GM06990 (cell line): ENCODE measurements around the gene SETD6.
A peak's percentile ranks its signal among the peaks of the same experiment; 100 is the strongest.

Source experiments
- DNase-seq: peaks from one replicate; pipeline ENCODE4 v3.0.0-alpha.2; 2011; ENCODE audit not compliant: insufficient read length; ENCODE audit errors: extremely low read depth
- H3K27me3 ChIP-seq: replicated peaks from 2 replicates; pipeline ENCODE4 v1.6.0; 2011; ENCODE audit warnings: low read length; ENCODE audit not compliant: control insufficient read depth, insufficient read depth
- H3K36me3 ChIP-seq: 2 replicates; pipeline ENCODE4 v1.5.1; 2011; ENCODE audit warnings: low read length; ENCODE audit not compliant: control insufficient read depth, insufficient read depth
- H3K4me3 ChIP-seq: replicated peaks from 2 replicates; pipeline ENCODE4 v1.5.1; 2011; ENCODE audit warnings: low read depth, mild to moderate bottlenecking, control low read depth, low read length
- TF ChIP-seq, protein P1 (sequence below): IDR thresholded peaks from 2 replicates; pipeline ENCODE4 v1.5.1; 2011; ENCODE audit warnings: low read length, control low read depth, mild to moderate bottlenecking, inconsistent platforms; ENCODE audit not compliant: insufficient read depth, poor library complexity, severe bottlenecking

SETD6 gene

GRCh38 chr16:58481226-58481869 lies 34.0 kb upstream of the SETD6 start:
- Histone ChIP-seq H3K4me3 (no peak overlapping the region), H3K36me3 (no peaks in the 10 kb centered on the region), H3K27me3 (no peaks in the 10 kb centered on the region)
- DNase-seq: no peak
- TF ChIP-seq, protein P1, sequence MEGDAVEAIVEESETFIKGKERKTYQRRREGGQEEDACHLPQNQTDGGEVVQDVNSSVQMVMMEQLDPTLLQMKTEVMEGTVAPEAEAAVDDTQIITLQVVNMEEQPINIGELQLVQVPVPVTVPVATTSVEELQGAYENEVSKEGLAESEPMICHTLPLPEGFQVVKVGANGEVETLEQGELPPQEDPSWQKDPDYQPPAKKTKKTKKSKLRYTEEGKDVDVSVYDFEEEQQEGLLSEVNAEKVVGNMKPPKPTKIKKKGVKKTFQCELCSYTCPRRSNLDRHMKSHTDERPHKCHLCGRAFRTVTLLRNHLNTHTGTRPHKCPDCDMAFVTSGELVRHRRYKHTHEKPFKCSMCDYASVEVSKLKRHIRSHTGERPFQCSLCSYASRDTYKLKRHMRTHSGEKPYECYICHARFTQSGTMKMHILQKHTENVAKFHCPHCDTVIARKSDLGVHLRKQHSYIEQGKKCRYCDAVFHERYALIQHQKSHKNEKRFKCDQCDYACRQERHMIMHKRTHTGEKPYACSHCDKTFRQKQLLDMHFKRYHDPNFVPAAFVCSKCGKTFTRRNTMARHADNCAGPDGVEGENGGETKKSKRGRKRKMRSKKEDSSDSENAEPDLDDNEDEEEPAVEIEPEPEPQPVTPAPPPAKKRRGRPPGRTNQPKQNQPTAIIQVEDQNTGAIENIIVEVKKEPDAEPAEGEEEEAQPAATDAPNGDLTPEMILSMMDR: no peak

DNA sequence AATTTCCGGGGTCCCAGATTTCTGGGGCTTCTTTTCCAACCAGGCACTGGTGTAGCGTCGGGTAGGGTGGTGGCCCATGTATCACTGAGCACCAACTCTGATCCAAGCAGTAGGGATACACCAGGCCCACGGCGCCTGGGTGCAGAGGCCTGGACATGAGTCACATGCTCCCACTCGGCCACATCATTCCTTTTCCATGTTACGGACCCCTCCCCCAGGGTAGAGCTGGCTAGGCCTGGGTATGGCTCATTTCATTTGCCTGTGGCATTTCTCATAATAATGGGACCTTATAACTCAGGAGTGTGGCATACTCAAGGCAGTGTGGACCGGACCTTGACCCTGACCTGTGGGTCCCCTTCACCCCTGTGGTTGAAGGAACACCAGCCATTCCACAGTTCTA lies 33.4 kb upstream of the SETD6 start:
- DNase-seq: no peak
- TF ChIP-seq, protein P1: no peak
- H3K36me3 ChIP-seq: no peaks in the 10 kb centered on the region
- no peak overlapping the region for H3K4me3 ChIP-seq
- no peaks in the 10 kb centered on the region for H3K27me3 ChIP-seq

- H3K36me3 ChIP-seq: no peaks in the 10 kb centered on the region
- TF ChIP-seq, protein P1: no peak
- no peak overlapping the region for H3K4me3 ChIP-seq
- no peaks in the 10 kb centered on the region for H3K27me3 ChIP-seq
- no peak for DNase-seq
Observed at GRCh38 chr16:58485184-58485887, 30.0 kb upstream of the SETD6 start.

DNA sequence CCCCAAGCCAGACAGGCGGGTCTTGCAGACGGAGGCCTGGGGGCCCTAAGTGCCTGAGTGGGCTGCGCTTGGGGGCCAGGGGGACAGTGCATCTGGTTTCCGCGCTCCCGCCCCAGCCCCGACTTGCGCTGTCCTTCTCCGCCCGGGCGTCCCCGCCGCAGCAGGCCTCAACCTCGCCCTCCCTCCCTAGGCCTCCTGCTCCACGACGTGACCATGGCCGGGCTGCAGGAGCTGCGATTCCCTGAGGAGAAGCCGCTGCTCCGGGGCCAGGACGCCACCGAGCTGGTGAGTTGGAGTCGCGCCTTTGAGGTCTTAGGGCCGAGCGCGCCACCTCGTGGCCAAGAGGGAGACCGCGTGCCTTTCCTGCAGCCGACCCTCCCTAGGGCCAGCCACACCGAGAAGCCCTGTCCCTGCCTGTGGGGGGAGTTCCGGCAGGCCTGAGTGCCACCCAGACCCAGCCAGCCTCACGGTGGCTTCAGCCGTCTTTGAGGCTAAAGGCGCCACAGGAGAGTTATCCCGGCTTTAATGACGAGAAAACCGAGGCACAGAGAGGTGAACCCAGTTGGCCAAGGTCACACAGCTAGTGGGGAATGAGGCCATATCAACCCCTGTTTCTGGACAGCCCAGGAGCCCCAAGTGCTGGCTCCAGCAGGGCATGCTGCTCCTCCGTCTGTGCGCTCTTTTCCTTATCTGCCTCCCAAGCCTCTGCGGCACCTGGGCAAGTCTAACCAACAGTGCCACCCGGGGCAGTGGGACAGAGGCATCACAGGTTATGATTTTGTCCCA lies 27.6 kb upstream of the SETD6 start:
- Histone ChIP-seq H3K36me3 (no peaks in the 10 kb centered on the region), H3K27me3 (no peaks in the 10 kb centered on the region; the same call in 1 of the 2 replicates), H3K4me3 (no peak overlapping the region)
- TF ChIP-seq, protein P1: peak; percentile 88
- peak; percentile 73 for DNase-seq

DNA sequence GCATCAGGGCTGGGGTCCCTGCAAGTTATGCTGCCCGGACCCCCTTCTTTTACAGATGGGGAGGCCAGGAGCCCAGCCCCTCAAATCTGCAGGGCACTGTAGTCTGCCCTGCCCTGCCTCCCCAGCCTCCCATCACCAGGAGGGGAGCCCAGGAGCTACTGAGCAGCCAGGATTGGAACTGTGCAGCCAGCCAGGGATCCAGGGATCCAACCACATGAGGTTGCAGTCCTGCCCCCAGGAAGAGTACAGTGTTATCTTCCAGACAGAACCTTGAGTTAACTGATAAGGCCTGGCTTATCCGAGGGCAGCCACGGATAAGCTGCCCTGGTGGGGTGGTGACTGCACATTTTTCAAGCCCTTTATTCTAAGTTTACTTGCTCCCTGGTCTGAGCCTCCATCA lies 26.8 kb upstream of the SETD6 start:
- no peaks in the 10 kb centered on the region for H3K36me3 ChIP-seq
- TF ChIP-seq, protein P1: no peak
- no peak overlapping the region for H3K4me3 ChIP-seq
- DNase-seq: no peak
- no peaks in the 10 kb centered on the region; the same call in 1 of the 2 replicates for H3K27me3 ChIP-seq
